ENCODE measurements around the gene RFLNA. TPM values are rescaled to one million over a fixed set of nuclear protein-coding genes. Genes with fewer than 3 reads are reported as not detected.

Gene RFLNA
- polyA plus RNA-seq, 1 donor from 2014 or later: 9.6 TPM

DNA sequence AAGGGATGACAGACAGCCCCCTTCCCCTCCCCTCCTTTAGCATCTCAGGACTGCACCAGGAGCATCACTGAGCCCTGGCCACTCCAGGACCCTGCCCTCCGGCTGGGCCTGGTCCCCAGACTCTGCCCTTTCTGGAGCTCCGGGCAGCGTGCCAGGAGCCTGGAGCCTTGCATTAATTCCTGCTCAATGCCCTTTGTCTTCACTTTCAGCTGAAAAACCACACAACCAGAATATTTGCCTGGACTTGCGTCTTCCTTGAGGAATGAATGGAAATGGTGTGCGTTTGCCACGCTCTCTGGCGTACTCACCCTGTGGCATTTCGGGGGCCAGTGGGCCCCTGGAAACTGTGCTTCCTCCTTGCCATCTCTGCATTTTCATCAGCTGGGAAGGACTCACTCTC, 8.5 kb upstream of the RFLNA start:
- Histone ChIP-seq H3K27me3 (ENCODE audit: insufficient read depth, low read depth, low read length) (no peaks in the 10 kb centered on the region), H3K4me2 (ENCODE audit: low read length) (no peak overlapping the region), H3K27ac (ENCODE audit: low read length) (no peak overlapping the region), H3K4me3 (ENCODE audit: low read length) (no peak overlapping the region), H3K9me3 (ENCODE audit: low read length) (peaks cover 13% of the 10 kb centered on the region), H3K9ac (ENCODE audit: low read length) (no peak overlapping the region), H3K36me3 (ENCODE audit: insufficient read depth, low read length) (no peaks in the 10 kb centered on the region), H4K20me1 (ENCODE audit: insufficient read depth) (no peaks in the 10 kb centered on the region), H3K9me2 (ENCODE audit: insufficient read depth, low read length) (no peaks in the 10 kb centered on the region), H3K79me2 (replicated peaks; ENCODE audit: insufficient read depth, low read length) (no peaks in the 10 kb centered on the region), H2AFZ (ENCODE audit: low read depth, low read length) (no peak overlapping the region), H3F3A (ENCODE audit: insufficient read depth, low read length, poor library complexity, severe bottlenecking) (no peaks in the 10 kb centered on the region)
- no peak for TF ChIP-seq EZH2 (IDR thresholded peaks at IDR 0.05; ENCODE audit: borderline replicate concordance, insufficient read depth, low read length, poor library complexity, severe bottlenecking)
- no peak for TF ChIP-seq EP300 (conservative IDR thresholded peaks at IDR 0.05; ENCODE audit: poor library complexity, severe bottlenecking)
- no peak for TF ChIP-seq TAF1 (IDR thresholded peaks at IDR 0.05; ENCODE audit: low read depth)
- TF ChIP-seq POLR2AphosphoS5 (IDR thresholded peaks at IDR 0.05): no peak
- TF ChIP-seq, protein P1, sequence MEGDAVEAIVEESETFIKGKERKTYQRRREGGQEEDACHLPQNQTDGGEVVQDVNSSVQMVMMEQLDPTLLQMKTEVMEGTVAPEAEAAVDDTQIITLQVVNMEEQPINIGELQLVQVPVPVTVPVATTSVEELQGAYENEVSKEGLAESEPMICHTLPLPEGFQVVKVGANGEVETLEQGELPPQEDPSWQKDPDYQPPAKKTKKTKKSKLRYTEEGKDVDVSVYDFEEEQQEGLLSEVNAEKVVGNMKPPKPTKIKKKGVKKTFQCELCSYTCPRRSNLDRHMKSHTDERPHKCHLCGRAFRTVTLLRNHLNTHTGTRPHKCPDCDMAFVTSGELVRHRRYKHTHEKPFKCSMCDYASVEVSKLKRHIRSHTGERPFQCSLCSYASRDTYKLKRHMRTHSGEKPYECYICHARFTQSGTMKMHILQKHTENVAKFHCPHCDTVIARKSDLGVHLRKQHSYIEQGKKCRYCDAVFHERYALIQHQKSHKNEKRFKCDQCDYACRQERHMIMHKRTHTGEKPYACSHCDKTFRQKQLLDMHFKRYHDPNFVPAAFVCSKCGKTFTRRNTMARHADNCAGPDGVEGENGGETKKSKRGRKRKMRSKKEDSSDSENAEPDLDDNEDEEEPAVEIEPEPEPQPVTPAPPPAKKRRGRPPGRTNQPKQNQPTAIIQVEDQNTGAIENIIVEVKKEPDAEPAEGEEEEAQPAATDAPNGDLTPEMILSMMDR (IDR thresholded peaks at IDR 0.05; ENCODE audit: poor library complexity, severe bottlenecking): no peak
- TF ChIP-seq SMC3 (conservative IDR thresholded peaks at IDR 0.05; ENCODE audit: poor library complexity): no peak
- TF ChIP-seq, protein P2, sequence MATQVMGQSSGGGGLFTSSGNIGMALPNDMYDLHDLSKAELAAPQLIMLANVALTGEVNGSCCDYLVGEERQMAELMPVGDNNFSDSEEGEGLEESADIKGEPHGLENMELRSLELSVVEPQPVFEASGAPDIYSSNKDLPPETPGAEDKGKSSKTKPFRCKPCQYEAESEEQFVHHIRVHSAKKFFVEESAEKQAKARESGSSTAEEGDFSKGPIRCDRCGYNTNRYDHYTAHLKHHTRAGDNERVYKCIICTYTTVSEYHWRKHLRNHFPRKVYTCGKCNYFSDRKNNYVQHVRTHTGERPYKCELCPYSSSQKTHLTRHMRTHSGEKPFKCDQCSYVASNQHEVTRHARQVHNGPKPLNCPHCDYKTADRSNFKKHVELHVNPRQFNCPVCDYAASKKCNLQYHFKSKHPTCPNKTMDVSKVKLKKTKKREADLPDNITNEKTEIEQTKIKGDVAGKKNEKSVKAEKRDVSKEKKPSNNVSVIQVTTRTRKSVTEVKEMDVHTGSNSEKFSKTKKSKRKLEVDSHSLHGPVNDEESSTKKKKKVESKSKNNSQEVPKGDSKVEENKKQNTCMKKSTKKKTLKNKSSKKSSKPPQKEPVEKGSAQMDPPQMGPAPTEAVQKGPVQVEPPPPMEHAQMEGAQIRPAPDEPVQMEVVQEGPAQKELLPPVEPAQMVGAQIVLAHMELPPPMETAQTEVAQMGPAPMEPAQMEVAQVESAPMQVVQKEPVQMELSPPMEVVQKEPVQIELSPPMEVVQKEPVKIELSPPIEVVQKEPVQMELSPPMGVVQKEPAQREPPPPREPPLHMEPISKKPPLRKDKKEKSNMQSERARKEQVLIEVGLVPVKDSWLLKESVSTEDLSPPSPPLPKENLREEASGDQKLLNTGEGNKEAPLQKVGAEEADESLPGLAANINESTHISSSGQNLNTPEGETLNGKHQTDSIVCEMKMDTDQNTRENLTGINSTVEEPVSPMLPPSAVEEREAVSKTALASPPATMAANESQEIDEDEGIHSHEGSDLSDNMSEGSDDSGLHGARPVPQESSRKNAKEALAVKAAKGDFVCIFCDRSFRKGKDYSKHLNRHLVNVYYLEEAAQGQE (IDR thresholded peaks at IDR 0.05; ENCODE audit: borderline replicate concordance): no peak
- no peak for TF ChIP-seq RAD21 (conservative IDR thresholded peaks at IDR 0.05)
- no peak for TF ChIP-seq MXI1 (conservative IDR thresholded peaks at IDR 0.05; ENCODE audit: poor library complexity, severe bottlenecking)

GRCh38 chr12:124286971-124287370, 7.9 kb upstream of the RFLNA start:
- Histone ChIP-seq H3K4me3 (ENCODE audit: low read length) (no peak overlapping the region), H3K9ac (ENCODE audit: low read length) (no peak overlapping the region), H3K36me3 (ENCODE audit: insufficient read depth, low read length) (no peaks in the 10 kb centered on the region), H3K9me3 (ENCODE audit: low read length) (peaks cover 13% of the 10 kb centered on the region), H3K27me3 (ENCODE audit: insufficient read depth, low read depth, low read length) (no peaks in the 10 kb centered on the region), H3K27ac (ENCODE audit: low read length) (no peak overlapping the region), H3K9me2 (ENCODE audit: insufficient read depth, low read length) (no peaks in the 10 kb centered on the region), H3F3A (ENCODE audit: insufficient read depth, low read length, poor library complexity, severe bottlenecking) (no peaks in the 10 kb centered on the region), H4K20me1 (ENCODE audit: insufficient read depth) (no peaks in the 10 kb centered on the region), H2AFZ (ENCODE audit: low read depth, low read length) (no peak overlapping the region), H3K79me2 (replicated peaks; ENCODE audit: insufficient read depth, low read length) (no peaks in the 10 kb centered on the region), H3K4me2 (ENCODE audit: low read length) (no peak overlapping the region)
- TF ChIP-seq MXI1 (conservative IDR thresholded peaks at IDR 0.05; ENCODE audit: poor library complexity, severe bottlenecking) (no peak), EZH2 (IDR thresholded peaks at IDR 0.05; ENCODE audit: borderline replicate concordance, insufficient read depth, low read length, poor library complexity, severe bottlenecking) (no peak), EP300 (conservative IDR thresholded peaks at IDR 0.05; ENCODE audit: poor library complexity, severe bottlenecking) (no peak), TAF1 (IDR thresholded peaks at IDR 0.05; ENCODE audit: low read depth) (no peak), SMC3 (conservative IDR thresholded peaks at IDR 0.05; ENCODE audit: poor library complexity) (no peak), POLR2AphosphoS5 (IDR thresholded peaks at IDR 0.05) (no peak), RAD21 (conservative IDR thresholded peaks at IDR 0.05) (no peak)
- TF ChIP-seq, protein P2 (IDR thresholded peaks at IDR 0.05; ENCODE audit: borderline replicate concordance): no peak
- TF ChIP-seq, protein P1 (IDR thresholded peaks at IDR 0.05; ENCODE audit: poor library complexity, severe bottlenecking): no peak
